Adipose tissue (tissue), 3 donors: Measurements from ENCODE around the gene SMIM1. TPM values are rescaled to one million over a fixed set of nuclear protein-coding genes. Genes with fewer than 3 reads are reported as not detected.

ENCODE experiments used
- polyA plus RNA-seq, 3 donors: library from polyadenylated mRNA; stranded (reverse); fragments of 200-250 nt; gene quantifications; one replicate each; pipeline ENCODE4 v1.2.3, GENCODE V29; 2013
- donor health status: healthy with polysubstance abuse.
- donor health status: Bipolar disorder and iron deficiency.
- donor health status: healthy.

SMIM1 gene
- polyA plus RNA-seq, 3 donors = 1.8 to 8.2 (median 3.7) TPM

Other genes with a start within 250 kb of the SMIM1 start
- 10 to 100 TPM in 2 of 3 donors, 1 to 10 TPM in 1; 6.6 to 16.3 (median 11.7) TPM for gene MEGF6, start 161.2 kb upstream of the SMIM1 start, polyA plus RNA-seq
- 10 to 100 TPM; 22.8 to 49.7 (median 30.9) TPM for gene TPRG1L, start 147.7 kb upstream of the SMIM1 start, polyA plus RNA-seq
- 10 to 100 TPM; 12.0 to 17.5 (median 17.4) TPM for gene WRAP73, start 122.6 kb upstream of the SMIM1 start, polyA plus RNA-seq
- under 1 TPM in 2 of 3 donors, not detected in 1; 0.01 to 0.24 TPM for gene TP73, start 120.2 kb upstream of the SMIM1 start, polyA plus RNA-seq
- gene CCDC27, start 20.3 kb upstream of the SMIM1 start, polyA plus RNA-seq = not detected
- gene LRRC47, start 23.7 kb downstream of the SMIM1 start, polyA plus RNA-seq = 10 to 100 TPM; 21.4 to 25.4 (median 22.2) TPM
- gene CEP104, start 84.5 kb downstream of the SMIM1 start, polyA plus RNA-seq = 10 to 100 TPM in 1 of 3 donors, 1 to 10 TPM in 2; 7.4 to 10.3 (median 8.5) TPM
- gene DFFB, start 84.7 kb downstream of the SMIM1 start, polyA plus RNA-seq = 1 to 10 TPM; 3.1 to 4.4 (median 4.3) TPM
- 10 to 100 TPM in 2 of 3 donors, 1 to 10 TPM in 1; 10.0 to 20.7 (median 10.9) TPM for gene C1orf174, start 127.5 kb downstream of the SMIM1 start, polyA plus RNA-seq